Breast epithelium (tissue), 3 donors: Measurements from ENCODE around the gene GPR143.

Experiments
- CTCF ChIP-seq, 3 donors: fragments of 450-650 bp; IDR thresholded peaks; one replicate each; pipeline ENCODE4 v1.5.1; 2016 to 2017; ENCODE audit warnings: antibody characterized with exemption in 3 of 3, mild to moderate bottlenecking in 3 of 3, moderate library complexity in 3 of 3
- POLR2A ChIP-seq: fragments of 450-650 bp; IDR thresholded peaks from one replicate; pipeline ENCODE4 v1.6.1; 2016; ENCODE audit warnings: antibody characterized with exemption, mild to moderate bottlenecking, moderate library complexity
- POLR2AphosphoS5 ChIP-seq, 3 donors: sonication (generic); formaldehyde crosslinking; IDR thresholded peaks; one replicate each; pipeline ENCODE4 v1.6.1; 2017; ENCODE audit warnings: antibody characterized with exemption in 3 of 3

DNA sequence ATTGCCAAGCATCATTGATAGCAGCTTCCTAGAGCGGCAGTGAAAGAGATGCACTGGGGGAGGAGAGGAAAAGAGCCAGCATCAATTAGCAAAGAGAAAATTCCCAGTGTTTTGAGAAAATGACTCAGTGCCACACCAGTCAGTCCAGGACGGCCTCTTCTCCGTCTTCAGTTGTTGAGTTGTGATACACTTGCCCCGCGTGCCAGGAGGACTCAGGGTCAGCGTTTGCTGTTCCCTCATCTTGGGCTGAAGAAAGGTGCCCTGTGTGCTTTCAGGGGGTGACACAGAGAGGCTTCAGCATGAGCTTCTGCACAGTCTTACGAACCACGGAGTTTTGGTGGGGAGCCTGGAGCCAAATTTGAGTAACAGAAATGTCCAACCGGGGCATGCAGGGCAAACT lies 82.3 kb downstream of the GPR143 start:
- TF ChIP-seq CTCF (IDR thresholded peaks at IDR 0.05) (no peak), POLR2AphosphoS5 (IDR thresholded peaks at IDR 0.05) (no peak), POLR2A (no peak)
